EH (cell line): ENCODE measurements around the gene FOXJ1.

ENCODE experiments used
- DNase-seq: peaks from one replicate; pipeline ENCODE4 v3.0.0-alpha.2; 2015; ENCODE audit warnings: low read depth

Gene FOXJ1

DNA sequence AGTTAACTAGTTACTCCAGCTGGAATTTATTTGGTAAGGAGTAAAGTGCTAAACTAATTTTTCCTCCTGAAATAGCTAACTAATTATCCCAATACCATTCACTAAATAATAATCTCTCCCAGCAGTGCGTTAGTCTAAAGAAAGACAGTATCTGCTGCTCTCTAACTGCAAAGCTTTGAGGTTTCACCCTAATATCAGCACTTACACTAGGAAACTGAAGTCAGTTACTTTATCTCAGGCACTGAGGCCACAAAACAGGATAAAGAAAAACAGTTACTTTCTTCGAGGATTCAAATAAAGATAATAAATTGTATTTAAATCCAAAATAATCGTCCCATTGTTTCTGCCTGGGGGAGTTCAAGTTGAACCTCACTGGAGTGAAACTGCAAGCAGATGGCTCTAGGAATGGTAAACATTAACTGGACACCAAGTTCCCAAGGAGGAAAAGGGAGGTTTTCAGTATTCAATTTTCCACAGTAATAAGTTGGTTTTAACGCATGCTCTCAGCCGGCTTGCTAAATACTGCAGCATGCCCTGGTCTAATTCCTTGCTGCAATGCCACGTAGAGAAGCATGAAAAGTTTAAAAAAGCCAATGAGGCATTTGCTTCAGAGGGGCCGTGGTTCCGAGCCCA lies 20.0 kb upstream of the FOXJ1 start:
- no peak for DNase-seq

DNA sequence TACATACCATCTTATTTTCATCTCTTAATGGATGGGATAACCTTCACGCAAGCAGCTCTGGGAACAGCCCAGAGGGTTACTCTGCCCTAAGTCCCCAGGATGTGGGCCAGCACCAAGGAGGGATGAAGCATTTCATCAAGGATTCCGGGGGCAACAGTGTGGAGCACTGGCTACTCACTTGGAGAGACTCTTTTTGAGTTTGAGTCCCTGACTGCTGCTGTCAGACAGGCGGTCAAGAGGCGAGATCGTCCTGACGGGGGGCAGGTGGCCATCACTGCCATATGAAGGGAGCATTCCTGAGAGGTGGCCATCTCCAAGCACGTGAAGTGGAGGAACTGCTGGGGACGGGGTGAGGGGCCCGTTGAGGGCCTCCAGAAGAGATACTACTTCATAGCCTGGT lies 18.1 kb upstream of the FOXJ1 start:
- DNase-seq: no peak

DNA sequence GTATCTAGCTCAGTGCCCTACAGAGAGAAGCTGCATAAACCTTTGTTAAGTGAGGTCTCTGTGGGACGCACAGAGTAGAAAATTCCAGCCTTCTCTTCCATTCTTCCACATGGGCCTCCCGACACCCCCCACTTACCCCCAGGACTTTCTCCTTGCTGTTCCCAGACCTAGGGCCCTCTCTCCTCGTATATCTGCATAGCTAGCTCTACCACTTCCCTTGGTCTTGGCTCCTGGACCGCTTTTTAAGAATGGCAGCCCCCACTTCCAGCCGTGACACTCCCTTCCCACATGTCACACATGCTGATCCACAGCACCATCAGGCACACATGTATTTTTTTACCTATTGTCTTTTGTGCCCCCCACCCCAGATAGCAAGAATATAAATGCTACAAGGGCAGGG lies 16.7 kb upstream of the FOXJ1 start:
- DNase-seq: no peak

DNA sequence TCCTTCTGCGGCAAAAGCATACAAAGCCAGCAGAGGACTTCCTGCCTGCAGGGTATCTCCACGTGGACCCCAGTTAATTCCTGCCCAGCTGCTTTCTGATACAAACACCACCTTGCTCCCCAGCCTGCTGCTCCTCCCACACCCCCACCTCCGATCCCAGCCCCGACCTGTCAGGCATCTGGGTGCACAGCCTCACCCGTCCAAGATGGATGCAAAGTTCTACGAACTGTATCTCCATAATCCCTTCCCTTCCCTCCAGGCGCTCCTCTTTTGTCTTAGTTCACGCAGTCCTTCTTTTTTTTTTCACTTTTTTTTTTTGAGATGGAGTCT lies 15.6 kb upstream of the FOXJ1 start:
- DNase-seq: no peak

DNA sequence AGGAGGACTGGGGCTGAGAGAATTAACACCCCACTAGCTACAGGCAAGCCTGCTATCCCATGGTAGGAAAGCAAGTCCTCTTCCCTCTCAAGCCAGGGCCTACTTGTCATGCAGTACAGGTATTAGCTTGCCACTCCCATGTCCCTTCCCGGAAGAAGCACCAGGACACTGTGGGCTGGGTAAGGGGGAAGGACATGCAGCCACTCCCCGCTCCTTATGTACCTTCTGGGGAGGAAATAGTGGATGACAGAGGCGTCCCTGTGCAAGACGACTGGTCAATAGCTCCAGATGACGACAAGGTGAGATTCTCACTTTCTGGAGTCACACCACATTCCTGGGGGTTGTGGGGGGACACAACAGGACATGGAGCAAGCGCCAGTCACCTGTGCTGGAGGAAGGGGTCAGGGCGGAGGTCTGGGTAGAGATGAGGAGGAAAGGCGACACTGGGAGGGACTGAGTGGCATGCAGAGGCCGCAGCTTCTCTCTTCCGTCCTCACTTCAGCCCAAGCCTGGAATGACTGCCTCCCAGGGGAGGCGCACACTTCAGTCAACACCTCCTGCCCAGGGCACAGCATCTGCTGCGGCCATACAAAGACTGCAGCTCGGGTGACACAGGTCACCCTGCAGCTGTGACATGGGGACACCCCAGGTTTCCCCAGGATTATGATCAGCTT lies 15.1 kb upstream of the FOXJ1 start:
- DNase-seq: no peak

DNA sequence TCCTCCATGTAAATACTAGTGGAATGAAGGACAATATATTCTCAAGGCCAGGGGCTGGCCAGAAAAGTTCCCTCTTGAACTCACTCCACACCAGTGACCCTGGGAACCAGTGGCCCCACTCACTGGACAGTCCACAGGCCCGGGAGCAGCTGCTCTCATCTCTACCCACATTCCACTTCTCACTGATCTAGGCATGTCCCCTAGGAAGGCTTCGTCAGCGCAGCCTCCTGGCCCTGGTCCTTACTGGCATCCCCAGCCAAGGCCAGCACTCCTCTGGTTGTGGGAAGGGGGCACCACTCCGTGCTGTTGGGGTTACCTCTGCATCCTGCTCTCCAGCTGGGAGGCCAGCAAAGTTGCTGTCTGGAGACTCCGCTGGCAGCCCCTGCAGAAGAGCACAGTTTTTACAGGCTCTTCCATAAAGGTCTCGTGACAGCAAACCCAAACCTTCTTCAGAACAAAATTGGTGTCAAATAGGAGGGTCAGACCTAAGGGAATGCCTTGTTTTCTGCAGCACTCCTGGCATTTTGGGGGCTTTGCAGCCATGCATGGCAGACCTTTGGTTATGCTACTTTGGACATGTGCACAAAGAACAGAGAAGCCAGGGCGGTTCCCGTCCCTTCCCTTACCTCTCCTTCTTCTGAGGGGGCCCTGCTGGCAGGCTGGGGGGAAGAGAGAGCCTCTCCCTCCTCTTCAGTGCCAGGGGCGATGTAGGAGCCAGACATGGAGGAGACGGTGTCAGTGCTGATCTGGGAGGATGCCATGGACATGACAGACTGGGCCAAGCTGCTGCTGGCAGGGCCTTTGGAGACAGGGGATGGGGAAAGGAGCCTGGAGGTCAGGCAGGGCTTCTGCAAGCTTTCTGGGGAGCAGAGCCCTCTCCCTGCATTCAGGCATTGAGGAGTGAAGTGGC lies 14.1 kb upstream of the FOXJ1 start:
- DNase-seq: no peak

DNA sequence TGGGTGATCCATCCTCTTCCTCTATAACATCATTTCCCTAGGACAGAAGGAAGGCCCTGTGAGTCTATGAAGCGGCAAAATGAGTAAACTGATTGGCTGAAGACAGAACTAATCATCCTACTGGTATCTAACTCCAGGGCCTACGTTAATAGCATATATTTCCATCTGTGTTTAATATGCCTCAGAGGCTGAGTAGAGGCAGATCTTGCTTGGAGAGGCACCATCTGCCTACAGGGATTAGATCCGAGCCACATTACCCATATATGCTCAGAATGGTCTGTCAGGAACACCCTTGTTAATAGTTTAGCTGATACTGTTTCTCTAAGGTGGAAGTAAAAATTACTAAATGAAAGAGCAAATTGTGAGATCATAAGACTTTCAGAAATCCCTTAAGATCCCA lies 13.2 kb upstream of the FOXJ1 start:
- no peak for DNase-seq

DNA sequence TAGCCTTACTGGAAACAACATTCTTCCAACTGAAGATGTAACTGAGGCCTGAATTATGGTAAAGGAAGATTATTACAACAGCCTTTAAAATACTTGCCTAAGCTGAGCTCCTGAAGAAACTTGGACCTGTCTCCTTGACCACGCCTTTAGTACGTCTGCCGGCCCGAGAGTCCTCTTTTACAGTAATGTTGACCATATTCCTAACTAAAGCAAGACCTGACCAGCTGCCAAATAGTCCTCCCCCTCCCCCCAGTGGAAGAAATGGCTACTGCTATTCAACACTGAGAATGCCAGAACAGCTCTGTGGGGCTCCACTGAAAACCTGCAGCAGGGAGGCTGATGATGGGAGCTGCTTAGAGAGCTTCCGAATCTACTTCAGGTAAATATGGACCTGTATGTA lies 12.6 kb upstream of the FOXJ1 start:
- peak; percentile 51 for DNase-seq

DNA sequence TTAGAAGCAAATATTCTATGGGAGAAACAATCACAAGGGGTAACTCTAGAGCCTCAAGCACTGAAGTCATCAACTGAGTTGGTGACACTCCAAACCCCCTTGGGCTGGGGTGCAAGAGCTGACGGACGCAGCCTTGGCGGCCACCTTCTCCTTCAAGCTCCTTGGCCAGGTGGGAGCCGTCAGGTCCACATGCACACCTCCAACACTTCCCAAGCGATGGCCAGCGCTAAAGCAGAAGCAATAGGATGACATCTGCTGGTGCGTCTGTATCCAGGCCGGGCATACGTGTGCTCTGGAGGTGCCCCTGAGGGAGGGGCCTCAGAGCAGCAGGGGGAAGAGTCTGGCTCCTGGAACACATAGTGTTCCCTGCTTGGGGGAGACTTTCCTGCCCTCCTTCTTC lies 12.2 kb upstream of the FOXJ1 start:
- no peak for DNase-seq

DNA sequence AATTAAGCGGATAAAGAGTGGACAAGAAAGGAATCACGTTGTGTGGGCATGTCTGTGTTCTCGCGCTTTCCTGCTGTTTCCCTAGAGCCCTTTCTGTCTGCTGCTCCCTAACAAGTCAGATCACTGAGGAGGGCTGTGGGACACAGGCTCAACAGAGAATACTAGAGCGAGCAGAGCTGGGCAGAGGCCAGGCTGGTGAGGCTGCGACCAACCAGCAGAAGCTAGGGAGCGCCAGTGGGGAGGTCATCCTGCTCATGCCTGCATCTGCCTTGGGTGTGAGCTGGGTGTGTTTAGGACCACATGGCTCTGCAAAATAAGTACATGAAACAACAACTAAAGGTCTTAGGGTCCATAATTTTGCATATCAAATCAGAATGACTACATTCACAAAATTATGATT lies 11.5 kb upstream of the FOXJ1 start:
- DNase-seq: no peak

DNA sequence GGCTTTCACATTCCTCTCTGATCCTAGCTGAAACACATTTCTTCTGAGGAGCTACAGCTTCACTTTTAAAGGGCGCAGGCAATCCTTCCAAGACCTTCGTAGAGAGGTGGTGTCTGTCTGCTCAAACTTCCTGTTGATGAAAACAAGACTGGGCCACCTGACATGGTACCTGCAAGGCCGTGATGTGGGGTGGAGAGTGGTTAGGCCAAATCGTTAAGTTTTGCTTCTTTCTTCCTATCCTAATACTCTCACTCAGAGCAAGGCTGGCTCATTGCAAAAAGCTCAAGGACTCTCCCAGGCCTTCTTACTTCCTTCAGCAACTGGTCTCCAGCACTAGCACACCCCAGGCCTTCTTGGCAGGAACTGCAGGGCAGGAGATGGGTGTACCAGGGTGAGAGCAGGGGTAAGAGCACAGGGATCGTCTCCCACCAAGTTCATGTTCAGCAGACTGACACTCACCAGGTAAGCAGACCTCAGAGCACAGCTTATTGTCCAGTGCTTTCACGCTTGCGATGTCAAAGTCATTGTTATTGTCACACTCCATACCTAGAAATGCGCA lies 10.9 kb upstream of the FOXJ1 start:
- no peak for DNase-seq

DNA sequence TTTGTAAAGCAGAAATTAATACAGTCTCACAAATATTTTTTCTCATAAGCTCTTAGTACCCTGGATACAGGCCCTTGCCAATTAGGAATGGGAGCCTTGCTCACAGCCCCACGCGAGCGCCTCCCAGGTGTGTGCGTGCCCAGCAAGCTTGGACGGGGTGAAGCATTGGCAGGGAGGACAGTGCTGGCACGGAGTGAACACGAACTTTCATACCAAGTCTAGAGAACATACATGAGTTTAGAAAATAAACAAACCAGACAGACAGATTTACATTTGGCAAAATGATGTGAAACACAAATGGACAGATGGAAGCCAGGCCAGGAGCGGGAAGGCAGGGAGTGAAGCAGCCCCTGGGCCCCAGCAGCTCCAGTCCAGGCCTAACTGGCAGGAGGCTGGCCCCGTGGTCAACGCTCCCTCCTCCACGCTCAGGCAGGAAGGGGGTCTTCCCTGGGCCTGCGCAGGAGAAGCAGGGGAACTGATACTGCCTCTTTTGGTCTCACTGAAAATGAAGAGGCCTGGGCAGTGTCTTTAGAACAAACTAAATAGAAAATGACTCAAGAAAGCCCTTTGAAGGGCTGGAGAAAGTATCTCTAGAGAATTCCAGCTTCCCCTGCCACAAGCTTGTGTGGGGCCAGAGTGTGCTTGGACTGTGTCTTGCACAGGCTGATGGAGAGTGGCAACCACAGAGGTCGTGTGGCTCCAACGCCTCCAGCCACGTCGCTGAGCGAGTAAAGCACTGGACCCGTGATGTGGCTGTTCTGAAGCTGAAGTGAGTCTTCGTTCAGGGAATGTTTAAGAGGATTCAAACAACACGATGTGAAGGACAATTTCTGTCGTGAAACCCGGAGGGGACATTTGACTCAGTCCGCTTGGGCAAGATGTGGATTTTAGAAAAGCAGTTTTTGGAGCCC lies 9.9 kb upstream of the FOXJ1 start:
- DNase-seq: no peak

DNA sequence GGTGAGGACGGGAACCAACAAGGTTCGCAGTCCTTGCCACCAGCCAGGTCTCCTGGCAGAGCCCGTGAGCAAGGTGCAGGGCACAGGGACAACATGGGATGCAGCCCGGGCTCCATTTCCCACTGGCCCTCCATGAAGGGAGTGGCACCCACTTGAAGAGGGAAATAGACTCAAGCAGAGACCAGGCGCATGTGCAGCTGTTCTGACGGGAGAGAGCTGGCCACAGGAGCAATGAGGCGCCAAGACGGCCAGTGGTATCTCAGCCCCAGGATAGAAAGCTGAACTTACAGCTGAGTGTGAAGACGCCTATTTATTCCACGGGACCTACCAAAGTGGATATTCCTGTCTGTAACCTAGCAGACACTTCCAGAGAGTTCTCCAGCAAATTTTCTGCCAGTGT lies 8.2 kb upstream of the FOXJ1 start:
- no peak for DNase-seq

DNA sequence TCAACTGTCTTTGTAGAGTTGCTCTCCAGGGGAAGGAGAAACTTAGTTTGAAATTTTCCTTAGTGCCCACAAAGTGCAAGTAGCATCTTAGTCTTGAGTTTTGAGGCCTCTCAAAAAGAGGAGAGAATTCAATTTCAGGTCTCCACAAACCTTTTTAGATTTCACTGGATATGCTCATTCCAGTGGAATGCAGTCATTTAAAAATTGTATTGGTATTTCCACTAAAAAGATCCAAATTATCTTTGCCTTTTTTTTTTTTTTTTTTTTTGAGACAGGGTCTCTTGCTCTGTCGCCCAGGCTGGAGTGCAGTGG lies 6.9 kb upstream of the FOXJ1 start:
- DNase-seq: no peak

DNA sequence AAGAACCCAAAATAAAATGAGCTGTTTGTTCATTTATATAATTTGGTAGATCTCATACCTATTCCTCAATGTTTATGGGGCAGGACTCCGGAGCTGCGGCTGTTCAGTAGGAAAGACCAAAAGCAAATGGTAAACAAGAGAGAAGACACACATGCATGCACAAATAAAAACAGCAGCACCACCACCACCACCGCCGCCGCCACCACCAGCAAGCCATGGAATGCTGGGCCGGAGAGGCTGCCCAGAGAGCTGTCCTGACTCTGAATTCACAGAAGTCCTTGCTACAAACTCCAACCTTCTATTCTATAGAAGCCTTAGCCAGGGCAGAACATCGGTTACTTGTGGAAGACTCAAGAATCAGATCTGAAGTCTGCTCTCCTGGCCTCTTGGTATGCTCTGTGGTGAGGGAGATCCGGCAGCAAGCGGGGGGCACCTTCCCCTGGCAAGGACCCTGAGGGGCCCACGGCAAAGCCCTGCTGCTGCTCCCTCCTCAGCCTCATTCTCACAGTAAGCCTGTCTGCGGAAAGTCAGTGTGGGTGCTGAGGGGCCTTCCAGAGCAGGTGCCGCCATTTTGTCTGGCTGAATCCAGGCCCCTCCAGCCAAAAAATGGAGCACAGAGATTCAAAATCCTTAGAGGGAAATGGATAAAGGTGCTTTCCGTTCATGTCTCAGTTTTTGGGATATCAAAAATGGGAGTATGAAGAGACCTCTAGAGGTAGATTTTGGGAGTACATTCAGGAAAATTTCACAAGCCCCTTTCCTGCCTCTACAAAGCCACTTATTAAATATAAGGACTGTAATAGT lies 6.4 kb upstream of the FOXJ1 start:
- peak; percentile 39 for DNase-seq

DNA sequence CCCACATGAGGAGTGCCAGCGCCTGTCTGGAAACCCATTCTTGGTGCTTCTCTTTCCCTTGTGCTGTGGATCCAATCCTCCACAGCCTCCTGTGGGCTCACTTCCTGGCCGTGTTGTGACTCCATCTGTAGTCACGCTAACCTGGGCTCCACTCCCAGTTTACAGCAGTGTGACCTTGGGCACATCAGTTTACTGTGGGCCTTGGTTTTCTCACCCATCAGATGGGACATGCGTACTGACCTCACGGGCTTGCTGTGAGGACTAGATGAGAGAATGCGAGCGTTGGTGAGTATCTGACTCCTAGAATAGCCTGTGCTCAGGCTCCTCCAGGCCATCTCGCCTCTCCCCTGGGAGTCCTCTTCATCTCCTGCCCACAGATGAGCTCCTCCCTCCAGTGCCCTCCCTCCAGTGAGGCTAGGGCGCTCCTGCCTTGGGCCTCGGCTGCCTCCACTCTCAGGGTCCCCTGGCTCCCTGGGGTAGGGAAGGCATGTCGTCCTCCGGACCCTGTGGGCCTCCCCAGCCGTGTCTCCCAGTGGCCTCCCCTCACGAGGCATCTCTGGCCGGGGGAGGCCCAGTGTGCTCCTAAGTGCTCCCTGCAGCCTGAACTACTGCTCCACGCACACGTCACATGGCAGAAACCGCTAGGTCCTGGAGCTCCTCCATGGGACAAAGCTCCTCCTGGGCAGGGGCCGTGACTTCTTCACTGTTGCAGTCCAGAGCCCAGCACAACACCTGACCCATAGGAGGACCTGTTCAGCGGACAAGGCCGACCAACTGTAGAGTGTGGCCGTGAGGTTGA lies 5.2 kb upstream of the FOXJ1 start:
- no peak for DNase-seq

DNA sequence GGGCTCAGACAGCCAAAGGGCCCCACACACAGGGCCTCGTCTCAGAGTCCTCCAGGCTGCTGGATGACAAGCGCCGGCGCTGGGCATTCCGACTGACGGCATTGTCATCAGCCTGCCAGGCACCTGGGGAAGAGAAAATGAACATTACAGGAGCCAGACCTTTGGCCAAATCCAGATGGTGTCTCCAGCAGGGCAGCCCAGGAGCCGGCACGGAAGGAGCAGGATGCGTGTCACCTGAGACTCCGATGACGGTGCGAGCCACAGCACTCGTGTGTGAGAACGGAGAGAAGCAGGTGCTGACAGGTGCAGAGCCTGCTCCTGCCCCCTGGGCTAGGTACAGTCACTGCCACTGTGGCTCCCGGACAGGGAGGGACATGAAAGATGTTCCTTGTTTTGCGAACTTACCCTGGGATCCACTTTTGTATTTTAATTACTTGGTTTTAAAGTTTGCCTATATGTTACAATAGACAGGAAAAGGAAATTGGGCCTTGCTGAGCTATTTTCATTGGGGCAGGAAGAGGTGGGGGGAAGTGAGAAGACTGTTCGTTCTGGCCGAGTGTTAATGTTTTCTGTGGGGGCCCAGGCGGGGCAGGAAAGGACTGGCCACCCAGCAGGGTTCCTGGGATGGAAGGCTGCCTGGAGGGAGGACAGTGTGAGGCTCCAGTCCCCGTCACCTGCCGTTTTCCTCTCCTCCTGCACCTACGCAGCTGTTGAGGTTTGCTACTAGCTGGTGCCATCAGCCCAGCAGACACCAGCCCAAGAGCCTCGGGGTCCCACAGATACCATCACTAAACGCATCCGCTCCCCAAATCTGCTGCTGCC lies 4.4 kb upstream of the FOXJ1 start:
- no peak for DNase-seq

DNA sequence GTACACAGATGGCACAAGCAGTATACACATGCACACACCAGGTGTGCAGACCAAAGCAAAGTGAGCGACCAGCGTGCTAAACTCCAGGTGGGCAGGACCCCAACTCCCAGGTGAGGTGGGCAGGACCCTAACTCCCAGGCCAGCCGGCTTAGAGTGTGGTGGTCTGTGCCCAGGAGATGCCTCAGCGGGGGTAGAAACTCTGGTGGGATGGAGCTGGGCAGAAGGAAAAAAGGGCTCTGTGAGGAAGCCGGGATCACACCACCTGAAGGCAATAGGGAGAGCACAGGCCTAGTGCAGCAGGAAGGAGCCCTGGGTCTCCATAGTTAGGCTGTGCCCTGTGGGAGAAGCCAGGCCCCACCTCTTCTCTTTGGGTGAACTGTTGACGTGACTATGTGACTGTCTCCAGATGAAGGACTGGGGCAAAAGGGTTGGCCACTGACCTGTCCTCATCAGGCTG lies 1.6 kb upstream of the FOXJ1 start:
- no peak for DNase-seq

DNA sequence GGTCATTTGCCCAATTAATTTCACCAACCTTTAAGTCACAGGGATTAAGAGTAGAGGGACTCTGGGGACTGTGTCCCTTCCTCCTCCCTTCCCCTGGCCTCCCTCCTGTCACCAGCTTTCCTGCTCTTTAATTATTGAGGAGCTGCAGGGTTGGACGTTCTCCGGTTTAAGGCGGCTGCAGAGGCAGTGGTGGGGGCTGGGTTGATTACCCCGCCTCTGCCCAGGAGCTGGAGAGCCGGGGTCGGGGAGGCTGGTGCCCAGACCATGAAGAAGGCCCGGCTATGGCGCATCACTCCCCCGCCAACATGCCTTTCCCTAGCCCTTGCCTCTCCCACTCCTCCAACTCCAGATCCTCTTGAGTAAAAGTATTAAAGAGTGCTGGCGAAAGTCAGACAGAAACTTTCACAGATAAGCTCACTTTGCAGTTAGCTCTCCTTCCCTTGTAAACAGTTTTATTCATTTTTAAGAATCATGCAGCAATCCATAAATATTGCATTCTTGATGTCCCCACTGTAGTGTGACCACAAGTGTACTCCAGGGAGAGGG lies 1.1 kb upstream of the FOXJ1 start:
- DNase-seq: no peak
